ENCODE measurements around the gene ARHGEF11. TPM values are rescaled to one million over a fixed set of nuclear protein-coding genes. Genes with fewer than 3 reads are reported as not detected.

The ARHGEF11 gene
- total RNA-seq, 1 experiment from 2014 or later = 55.5 TPM

DNA sequence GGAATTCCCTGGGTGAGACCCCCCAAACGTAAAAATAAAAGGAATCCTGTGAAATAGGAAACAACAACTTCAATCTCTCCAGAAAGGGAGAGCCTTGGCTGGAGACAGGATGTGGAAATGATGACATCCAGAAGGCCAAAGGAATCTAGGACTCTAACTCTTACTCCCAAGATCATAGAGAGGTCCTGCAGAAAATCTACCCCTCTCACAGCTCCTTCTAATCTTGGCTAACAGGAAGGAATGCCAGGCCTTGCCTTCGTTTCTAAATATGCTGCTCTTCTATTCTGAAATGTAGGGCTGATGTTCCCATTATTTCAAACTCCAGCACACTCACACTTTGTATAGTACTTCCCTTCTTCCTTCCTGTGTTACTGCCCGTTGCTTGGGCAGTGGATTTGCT lies 40.7 kb downstream of the ARHGEF11 start:
- in situ Hi-C loops (cut with HindIII; ENCODE audit: low pct_unique_long_range_greater_than_20kb, low sequenced_read_pairs) = no loop called here
- CTCF ChIA-PET = no interaction called here
- ATAC-seq = no peak
- no TSS peak for BruUV-seq (replicated peaks)
- no peak overlapping the region for H3K27ac ChIP-seq (ENCODE audit: low read length)
- intact Hi-C loops (cut with micrococcal nuclease; ENCODE audit: unreplicated experiment) = loop anchor here (10.0 kb wide), 1 partner anchor 70 kb away; no protein-coding TSS in a partner anchor
- DNase-seq (ENCODE audit: low read depth, low spot score) = no peak
- H3K9me3 ChIP-seq (ENCODE audit: control insufficient read depth, insufficient read depth, low read depth, low read length) = no peaks in the 10 kb centered on the region
- 0 out of 2 replicates have a peak, but pooled peaks cover 2% of the 10 kb centered on the region for H3K4me1 ChIP-seq (ENCODE audit: control insufficient read depth, insufficient read depth, low read length)
- TF ChIP-seq, protein P1, sequence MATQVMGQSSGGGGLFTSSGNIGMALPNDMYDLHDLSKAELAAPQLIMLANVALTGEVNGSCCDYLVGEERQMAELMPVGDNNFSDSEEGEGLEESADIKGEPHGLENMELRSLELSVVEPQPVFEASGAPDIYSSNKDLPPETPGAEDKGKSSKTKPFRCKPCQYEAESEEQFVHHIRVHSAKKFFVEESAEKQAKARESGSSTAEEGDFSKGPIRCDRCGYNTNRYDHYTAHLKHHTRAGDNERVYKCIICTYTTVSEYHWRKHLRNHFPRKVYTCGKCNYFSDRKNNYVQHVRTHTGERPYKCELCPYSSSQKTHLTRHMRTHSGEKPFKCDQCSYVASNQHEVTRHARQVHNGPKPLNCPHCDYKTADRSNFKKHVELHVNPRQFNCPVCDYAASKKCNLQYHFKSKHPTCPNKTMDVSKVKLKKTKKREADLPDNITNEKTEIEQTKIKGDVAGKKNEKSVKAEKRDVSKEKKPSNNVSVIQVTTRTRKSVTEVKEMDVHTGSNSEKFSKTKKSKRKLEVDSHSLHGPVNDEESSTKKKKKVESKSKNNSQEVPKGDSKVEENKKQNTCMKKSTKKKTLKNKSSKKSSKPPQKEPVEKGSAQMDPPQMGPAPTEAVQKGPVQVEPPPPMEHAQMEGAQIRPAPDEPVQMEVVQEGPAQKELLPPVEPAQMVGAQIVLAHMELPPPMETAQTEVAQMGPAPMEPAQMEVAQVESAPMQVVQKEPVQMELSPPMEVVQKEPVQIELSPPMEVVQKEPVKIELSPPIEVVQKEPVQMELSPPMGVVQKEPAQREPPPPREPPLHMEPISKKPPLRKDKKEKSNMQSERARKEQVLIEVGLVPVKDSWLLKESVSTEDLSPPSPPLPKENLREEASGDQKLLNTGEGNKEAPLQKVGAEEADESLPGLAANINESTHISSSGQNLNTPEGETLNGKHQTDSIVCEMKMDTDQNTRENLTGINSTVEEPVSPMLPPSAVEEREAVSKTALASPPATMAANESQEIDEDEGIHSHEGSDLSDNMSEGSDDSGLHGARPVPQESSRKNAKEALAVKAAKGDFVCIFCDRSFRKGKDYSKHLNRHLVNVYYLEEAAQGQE (IDR thresholded peaks at IDR 0.05; ENCODE audit: insufficient read depth in 1 of 2, low read depth in 2 of 2, low read length in 1 of 2) = no peak
- TF ChIP-seq, protein P2, sequence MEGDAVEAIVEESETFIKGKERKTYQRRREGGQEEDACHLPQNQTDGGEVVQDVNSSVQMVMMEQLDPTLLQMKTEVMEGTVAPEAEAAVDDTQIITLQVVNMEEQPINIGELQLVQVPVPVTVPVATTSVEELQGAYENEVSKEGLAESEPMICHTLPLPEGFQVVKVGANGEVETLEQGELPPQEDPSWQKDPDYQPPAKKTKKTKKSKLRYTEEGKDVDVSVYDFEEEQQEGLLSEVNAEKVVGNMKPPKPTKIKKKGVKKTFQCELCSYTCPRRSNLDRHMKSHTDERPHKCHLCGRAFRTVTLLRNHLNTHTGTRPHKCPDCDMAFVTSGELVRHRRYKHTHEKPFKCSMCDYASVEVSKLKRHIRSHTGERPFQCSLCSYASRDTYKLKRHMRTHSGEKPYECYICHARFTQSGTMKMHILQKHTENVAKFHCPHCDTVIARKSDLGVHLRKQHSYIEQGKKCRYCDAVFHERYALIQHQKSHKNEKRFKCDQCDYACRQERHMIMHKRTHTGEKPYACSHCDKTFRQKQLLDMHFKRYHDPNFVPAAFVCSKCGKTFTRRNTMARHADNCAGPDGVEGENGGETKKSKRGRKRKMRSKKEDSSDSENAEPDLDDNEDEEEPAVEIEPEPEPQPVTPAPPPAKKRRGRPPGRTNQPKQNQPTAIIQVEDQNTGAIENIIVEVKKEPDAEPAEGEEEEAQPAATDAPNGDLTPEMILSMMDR (IDR thresholded peaks at IDR 0.05) = no peak
- no peaks in the 10 kb centered on the region for H3K27me3 ChIP-seq (ENCODE audit: control insufficient read depth, insufficient read depth, low read length)
- no peaks in the 10 kb centered on the region for H3K36me3 ChIP-seq (ENCODE audit: control insufficient read depth, insufficient read depth, low read length)
- POLR2A ChIA-PET = no interaction called here
- H3K4me3 ChIP-seq (ENCODE audit: low read depth in 2 of 2, low read length in 2 of 2) = no peak overlapping the region

DNA sequence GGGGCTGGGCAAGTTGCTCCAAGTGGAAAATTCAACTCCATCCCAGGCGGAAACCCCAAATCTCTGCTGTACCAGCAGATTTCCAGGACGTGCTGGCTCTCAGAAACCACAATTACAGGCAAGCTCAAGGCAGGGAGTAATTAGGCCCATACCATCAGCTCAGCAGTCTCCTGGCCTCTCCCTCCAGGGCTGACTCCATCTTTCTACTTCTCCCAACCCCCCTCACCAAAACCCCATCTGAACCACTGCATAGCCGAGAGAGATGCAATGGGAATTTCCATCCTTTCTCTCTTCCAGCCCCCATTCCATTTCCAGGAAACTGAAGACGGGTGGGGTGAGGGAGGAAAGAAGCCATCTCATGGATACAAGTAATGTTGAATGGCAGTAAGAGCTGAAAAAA lies 41.2 kb downstream of the ARHGEF11 start:
- ATAC-seq = no peak
- H3K36me3 ChIP-seq (ENCODE audit: control insufficient read depth, insufficient read depth, low read length) = no peaks in the 10 kb centered on the region
- CTCF ChIA-PET = no interaction called here
- no peak for TF ChIP-seq POLR2AphosphoS5 (IDR thresholded peaks at IDR 0.05; ENCODE audit: low read depth, low read length)
- TF ChIP-seq, protein P2 (IDR thresholded peaks at IDR 0.05) = no peak
- TF ChIP-seq SIN3A (IDR thresholded peaks at IDR 0.05; ENCODE audit: borderline replicate concordance, insufficient read depth, low read depth, low read length) = no peak
- TF ChIP-seq TCF7L2 (IDR thresholded peaks at IDR 0.05; ENCODE audit: low read depth, low read length) = no peak
- TF ChIP-seq, protein P1 (IDR thresholded peaks at IDR 0.05; ENCODE audit: insufficient read depth in 1 of 2, low read depth in 2 of 2, low read length in 1 of 2) = no peak
- no peaks in the 10 kb centered on the region for H3K27me3 ChIP-seq (ENCODE audit: control insufficient read depth, insufficient read depth, low read length)
- no peaks in the 10 kb centered on the region for H3K9me3 ChIP-seq (ENCODE audit: control insufficient read depth, insufficient read depth, low read depth, low read length)
- POLR2A ChIA-PET = no interaction called here
- no peak for DNase-seq (ENCODE audit: low read depth, low spot score)
- H3K4me1 ChIP-seq (ENCODE audit: control insufficient read depth, insufficient read depth, low read length) = 0 out of 2 replicates have a peak, but pooled peaks cover 2% of the 10 kb centered on the region
- H3K27ac ChIP-seq (ENCODE audit: low read length) = no peak overlapping the region
- BruUV-seq (replicated peaks) = no TSS peak
- H3K4me3 ChIP-seq (ENCODE audit: low read depth in 2 of 2, low read length in 2 of 2) = no peak overlapping the region
- in situ Hi-C loops (cut with HindIII; ENCODE audit: low pct_unique_long_range_greater_than_20kb, low sequenced_read_pairs) = no loop called here
- intact Hi-C loops (cut with micrococcal nuclease; ENCODE audit: unreplicated experiment) = loop anchor here (10.0 kb wide), 1 partner anchor 70 kb away; no protein-coding TSS in a partner anchor
